ENCODE results near the gene PGGHG.
A peak's percentile ranks its signal among the peaks of the same experiment; 100 is the strongest.
"Not testable (repeated sequence)": the region's sequence is repeated elsewhere in the genome, so short reads cannot be mapped to it uniquely, and the experiment has no call there.

The PGGHG gene

DNA sequence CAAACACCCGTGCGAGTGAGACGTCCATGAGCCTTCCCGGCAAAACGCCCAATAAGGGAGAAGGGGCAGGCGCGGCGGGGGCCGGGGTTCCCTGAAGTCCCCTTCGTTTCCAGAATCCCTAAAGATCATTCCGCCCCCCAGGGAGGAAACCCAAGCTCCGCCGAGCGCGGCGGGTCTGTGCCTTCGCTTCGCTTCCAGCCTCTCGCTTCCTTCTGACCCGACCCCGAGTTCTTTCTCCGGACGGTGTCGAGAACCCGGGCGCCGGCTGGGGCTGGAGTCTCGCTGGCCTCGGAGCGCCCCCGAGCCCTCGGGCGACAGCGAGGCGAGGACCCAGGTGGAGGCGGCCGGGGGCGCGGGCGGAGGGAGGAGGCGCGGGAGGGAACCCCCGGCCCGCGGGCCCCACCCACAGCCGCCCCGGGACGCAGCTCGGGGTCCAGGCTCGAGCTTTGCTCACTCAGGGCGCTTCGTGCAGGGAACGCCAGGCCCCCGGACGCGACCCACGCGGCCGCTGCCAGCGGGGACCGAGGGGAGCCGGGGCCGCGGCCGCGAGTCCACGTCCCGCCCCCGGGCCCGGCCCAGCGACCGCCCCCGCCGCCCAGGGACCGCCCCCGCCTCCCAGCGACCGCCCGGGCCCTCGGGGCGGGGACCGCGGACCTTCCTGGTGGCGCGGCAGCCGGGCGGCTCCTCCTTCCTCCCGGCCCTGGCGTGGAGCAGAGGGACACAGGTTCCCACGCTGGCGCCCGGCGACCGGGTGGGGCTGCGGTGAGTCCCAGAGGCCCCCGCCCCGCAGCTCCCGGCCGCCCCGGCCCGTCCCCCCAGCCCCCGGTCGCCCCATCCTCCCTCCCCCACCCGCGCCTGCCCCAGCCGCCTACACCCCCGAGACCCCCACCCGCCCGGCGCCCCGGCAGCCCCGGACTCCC, at the start of gene PGGHG:
PGGHG (plus strand) TSS at position 649 of the 920 bp plus-strand sequence. CDS start 691 bp downstream, outside the sequence.
- DNase-seq (ENCODE audit: low read depth): no peak

- no peak for DNase-seq (ENCODE audit: low read depth)
Observed at GRCh38 chr11:240315-240714, 48.6 kb upstream of the PGGHG start.

DNA sequence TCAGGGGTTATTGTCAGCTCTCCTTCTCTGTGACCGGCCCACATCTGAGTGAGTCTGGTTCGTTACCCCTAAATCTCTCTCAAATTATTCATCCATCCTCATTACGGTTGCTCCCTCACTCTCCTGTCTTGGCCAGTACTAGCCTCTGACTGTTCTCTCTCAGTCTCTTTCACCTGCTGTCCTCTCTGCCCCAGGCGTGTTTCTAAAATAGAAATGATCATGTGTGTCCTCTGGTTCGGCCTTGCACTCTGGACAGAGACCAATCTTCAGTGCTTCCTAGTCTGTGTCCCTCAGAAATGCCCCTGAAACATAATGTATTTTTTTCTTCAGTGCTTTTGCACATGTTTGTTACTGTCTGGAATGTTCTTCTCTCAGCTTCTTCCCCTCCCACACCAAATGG, 47.3 kb upstream of the PGGHG start:
- no peak for DNase-seq (ENCODE audit: low read depth)

GRCh38 chr11:244376-244775, 44.5 kb upstream of the PGGHG start:
- no peak for DNase-seq (ENCODE audit: low read depth)

DNA sequence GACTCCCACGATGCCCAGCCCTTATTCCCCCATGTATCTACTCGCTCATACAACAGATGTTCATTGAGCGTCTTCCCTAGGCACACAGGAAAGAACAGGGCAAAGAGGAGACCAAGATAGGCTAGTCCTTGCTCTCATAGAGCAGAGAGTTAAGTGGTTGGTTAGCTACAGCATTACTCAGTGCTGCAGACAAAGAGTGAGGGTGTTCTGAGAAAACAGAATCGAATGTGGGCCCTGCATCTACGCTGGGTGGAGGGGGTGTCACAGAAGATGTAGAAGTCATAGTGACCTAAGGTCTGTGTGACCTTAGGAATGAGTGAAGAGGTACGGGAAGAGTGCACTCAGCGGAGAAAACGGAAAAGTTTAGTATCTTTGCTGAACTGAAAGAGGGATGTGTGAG, 39.9 kb upstream of the PGGHG start:
- no peak for DNase-seq (ENCODE audit: low read depth)

DNA sequence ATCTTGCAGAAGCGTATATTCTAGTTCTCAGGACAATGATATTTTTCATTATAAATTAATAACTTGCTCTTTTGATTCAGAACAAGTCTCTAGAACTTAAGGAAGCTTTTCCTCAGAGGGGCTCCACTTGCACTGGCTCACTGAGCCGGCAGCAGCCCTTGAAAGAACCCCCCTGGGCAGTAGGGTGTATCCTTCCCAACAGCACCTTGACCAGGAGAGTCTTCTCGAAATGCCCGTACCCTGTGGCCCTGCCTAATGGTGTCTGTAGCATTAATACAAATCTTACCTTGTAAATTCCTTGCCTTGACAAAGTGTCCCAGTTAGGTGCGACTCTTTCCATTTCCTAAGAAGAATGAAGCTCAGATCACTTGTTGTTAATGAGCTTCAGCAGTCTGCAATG, 38.7 kb upstream of the PGGHG start:
- DNase-seq (ENCODE audit: low read depth): no peak

- peak; percentile 74 for DNase-seq (ENCODE audit: low read depth)
Observed at GRCh38 chr11:250740-251299, 38.1 kb upstream of the PGGHG start.

GRCh38 chr11:251550-251949, 37.4 kb upstream of the PGGHG start:
- DNase-seq (ENCODE audit: low read depth): no peak

DNA sequence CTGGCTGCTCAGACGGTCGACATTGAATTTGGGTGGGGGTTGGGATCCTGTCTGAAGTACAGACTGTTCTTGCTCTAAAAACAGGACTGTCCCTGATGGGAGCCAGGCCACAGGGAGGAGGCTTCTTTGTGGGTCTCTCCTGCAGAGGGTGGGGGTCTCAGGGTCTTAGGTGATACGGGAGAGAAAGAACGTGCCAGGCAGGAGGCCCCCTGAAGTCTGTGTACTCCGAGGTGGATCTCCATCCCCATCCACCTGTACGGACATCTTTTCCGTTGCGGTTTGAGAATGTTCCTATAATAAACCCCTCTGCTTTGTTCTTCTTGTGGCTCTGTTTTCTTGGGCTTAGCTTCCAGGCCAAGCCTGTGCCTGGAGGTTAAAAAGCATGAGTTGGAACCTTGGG, 36.3 kb upstream of the PGGHG start:
- DNase-seq (ENCODE audit: low read depth): no peak

DNA sequence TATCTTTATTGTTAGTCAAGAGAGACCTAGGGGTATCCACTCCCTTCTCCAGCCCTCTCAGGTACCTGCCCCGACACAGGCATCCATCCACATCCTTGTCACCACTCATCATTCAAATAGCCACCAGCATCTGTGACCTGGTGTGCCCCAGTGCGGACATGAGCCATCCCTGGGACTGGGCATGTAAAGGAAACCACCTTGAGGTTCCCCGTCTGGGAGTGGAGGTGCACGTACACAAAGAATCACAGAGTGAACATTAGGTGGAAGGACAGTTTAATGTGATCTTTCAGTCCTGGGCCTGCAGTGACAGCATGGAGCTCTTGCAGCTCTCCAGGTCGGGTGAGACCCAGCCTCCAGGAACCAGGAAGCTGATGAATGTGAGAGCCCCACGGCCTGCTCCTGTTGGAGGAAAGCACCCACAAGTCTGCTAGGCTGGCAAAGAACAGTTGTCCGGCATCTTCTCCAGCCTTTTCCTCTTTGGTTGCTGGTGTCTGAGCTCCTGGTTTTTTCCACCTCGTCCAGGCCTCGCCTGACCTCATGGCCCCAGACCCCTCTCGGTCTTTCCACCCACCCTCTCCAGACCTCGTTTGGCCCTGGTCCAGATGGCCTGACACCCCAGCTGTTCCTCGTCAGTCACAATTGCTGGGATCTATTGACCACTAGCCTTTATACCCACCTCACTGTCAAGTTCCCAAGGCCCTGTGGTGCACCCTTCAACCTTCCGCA, 35.6 kb upstream of the PGGHG start:
- no peak for DNase-seq (ENCODE audit: low read depth)

- DNase-seq (ENCODE audit: low read depth): no peak
Observed at GRCh38 chr11:253886-254270, 35.0 kb upstream of the PGGHG start.

DNA sequence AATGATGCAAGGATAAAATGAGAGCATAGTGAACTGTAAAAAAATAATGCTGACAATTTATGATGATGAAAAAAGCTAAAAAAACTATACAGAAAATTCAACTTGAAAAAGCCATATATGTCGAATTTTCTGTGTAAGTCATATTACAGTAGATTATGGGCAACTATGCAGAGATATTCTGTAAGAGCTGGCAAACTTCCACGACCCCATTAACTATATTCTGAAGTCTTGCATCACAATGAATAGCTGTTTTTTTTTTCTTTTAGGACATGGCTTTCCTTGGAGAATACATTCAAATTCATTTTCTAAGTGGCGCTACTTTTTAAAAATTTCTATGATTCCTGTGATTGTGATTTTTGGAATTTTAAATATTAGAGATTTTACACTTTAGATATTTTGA, 33.8 kb upstream of the PGGHG start:
- no peak for DNase-seq (ENCODE audit: low read depth)

GRCh38 chr11:255816-256215, 33.1 kb upstream of the PGGHG start:
- no peak for DNase-seq (ENCODE audit: low read depth)

GRCh38 chr11:256952-257737, 31.8 kb upstream of the PGGHG start:
- DNase-seq (ENCODE audit: low read depth): no peak

DNA sequence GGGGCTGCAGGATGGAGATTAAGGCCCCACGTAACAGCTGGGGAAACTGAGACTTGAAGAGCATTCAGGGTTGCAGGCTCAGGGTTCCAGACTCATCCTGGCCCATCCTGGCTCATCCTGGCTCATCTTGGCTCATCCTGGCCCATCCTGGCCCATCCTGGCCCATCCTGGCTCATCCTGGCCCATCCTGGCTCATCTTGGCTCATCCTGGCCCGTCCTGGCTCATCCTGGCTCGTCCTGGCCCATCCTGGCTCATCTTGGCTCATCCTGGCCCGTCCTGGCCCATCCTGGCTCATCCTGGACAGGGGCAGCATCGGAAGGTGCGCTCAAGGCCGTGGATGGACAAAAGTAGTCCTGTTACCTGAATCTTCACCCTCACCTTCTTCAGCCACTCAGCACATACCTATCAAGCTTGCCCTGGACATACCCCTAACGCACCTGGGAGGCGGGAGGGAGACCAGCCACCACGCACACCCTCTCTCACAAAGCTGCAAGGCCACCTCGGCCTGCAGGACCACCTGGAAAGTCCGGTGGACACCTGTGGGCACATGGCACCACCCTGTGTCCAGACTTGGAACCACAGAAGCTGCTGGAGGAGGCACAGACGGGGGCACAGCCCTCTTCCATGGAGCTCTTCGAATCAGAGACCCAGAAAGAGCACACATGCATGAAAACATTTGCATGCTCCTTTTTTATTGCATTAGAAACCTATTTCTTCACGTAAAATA, 31.0 kb upstream of the PGGHG start:
- no peak for DNase-seq (ENCODE audit: low read depth)

- no peak for DNase-seq (ENCODE audit: low read depth)
Observed at GRCh38 chr11:259413-259812, 29.5 kb upstream of the PGGHG start.

DNA sequence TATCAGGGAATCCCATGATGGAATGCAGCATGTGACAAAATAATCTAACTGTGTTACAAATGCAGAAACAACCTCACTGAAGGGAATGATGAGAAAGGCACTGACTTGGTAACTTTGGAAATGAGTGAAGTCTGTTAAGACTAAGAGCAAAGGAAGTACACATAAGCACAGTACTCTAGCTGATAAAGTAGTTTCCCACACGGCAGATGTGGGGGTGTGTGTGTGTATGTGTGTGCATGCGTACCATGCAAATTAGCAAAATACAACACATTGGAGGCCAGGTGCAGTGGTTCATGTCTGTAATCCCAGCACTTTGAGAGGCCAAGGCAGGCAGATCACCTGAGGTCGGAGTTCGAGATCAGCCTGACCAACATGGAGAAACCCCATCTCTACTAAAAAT, 27.3 kb upstream of the PGGHG start:
- DNase-seq (ENCODE audit: low read depth): no peak

- DNase-seq (ENCODE audit: low read depth): no peak
Observed at GRCh38 chr11:266676-267439, 22.1 kb upstream of the PGGHG start.

GRCh38 chr11:267491-267994, 21.4 kb upstream of the PGGHG start:
- no peak for DNase-seq (ENCODE audit: low read depth)

- DNase-seq (ENCODE audit: low read depth): not testable (repeated sequence)
Observed at GRCh38 chr11:268716-269145, 20.2 kb upstream of the PGGHG start.
